ENCODE results near the gene RTKN. TPM values are rescaled to one million over a fixed set of nuclear protein-coding genes. Genes with fewer than 3 reads are reported as not detected.

The RTKN gene
- total and polyA plus RNA-seq, 10 of the 15 experiments (the other 5 are each of a cell fraction or from before 2014, with no cell fraction given): 0.50 to 12.3 (median 5.4) TPM

DNA sequence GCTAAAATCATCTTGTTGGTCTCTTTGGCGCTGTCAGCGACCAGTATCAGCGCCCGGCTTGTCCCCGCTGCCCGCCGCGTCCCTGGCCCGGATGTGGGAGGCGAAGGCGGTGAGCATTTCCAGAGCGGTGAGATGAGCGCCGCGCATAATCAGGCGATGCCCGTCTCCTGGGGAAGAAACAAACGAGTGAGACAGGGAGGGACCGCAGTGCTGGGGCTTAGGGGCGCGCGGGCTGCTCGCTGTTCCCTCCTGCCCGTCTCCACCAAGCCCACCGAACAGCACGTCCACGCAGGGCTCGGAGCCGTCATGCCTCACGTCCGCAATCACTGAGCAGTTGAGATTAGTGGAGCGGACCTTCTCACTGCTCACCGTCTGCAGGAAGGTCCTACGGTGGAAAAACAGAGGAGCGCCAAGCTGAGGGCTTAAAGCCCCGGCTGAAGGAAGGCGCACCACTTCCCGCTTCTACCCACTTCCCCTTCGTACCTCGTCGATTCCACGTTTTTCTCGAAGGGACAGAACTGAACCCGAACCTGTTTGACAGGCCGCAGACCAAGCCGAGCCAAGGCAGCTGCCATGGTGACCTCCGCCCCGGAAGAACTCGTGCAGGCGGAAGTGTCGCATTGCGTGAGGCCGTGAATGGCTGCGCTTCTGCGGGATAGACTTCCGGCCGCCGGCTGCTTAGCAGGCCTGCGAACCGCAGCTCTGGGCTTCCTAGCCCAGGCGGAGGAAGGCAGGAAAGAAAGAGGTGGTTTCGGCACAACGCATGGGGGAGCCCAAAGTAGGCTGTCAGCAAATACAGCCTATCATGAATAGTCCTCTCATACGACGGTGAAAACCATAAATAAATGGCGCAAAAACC is 30.6 kb upstream of the RTKN start, which contains the start of gene MRPL53:
TSS of gene MRPL53 (minus strand) at position 595 of the 859 bp plus-strand sequence. CDS start at position 575, 20 bp downstream.
- DNase-seq (ENCODE audit: low read depth, low spot score): peak; percentile 86
- TF ChIP-seq E2F8 (IDR thresholded peaks at IDR 0.05; ENCODE audit: low read depth, partially characterized antibody) (peak; percentile 86), TCF12 (IDR thresholded peaks at IDR 0.05; ENCODE audit: low read depth, low read length) (peak; percentile 88), BCL3 (IDR thresholded peaks at IDR 0.05; ENCODE audit: borderline replicate concordance, insufficient read depth, low read depth, low read length, poor library complexity, severe bottlenecking) (peak; percentile 98), POLR2A (IDR thresholded peaks at IDR 0.05; ENCODE audit: low read depth, low read length) (peak; percentile 98), SKIL (IDR thresholded peaks at IDR 0.05; ENCODE audit: low read depth, poor library complexity, severe bottlenecking) (peak; percentile 13), RELB (IDR thresholded peaks at IDR 0.05; ENCODE audit: low read depth) (peak; percentile 98), NR2F1 (conservative IDR thresholded peaks at IDR 0.05) (peak; percentile 73), MEF2A (IDR thresholded peaks at IDR 0.05; ENCODE audit: insufficient read depth, low read depth, low read length) (peak; percentile 61; the same call in 1 of the 2 replicates), SUPT20H (IDR thresholded peaks at IDR 0.05; ENCODE audit: borderline replicate concordance, control insufficient read depth, low read depth, low read length) (no peak), ZBED1 (IDR thresholded peaks at IDR 0.05; ENCODE audit: borderline replicate concordance) (peak; percentile 81; the same call in 1 of the 2 replicates), NFXL1 (IDR thresholded peaks at IDR 0.05; ENCODE audit: borderline replicate concordance) (no peak)

More for the DNA sequence above, 30.6 kb upstream of the RTKN start, which contains the start of gene MRPL53:
- SMC1A ChIA-PET (ENCODE audit: uncharacterized antibody, unreplicated experiment): interaction anchor here (0.6 to 2.4 kb wide), 10 partner anchors 10 to 473 kb away, joined by 3 to 11 read pairs (median 4); partner anchors contain the start of genes CCDC142 and TTC31
- ATAC-seq (peak; percentile 94), FAIRE-seq (peak; percentile 87)
- H3K79me2 ChIP-seq (ENCODE audit: control insufficient read depth, insufficient read depth, low read length): peaks cover 10% of the 10 kb centered on the region
- POLR2A ChIA-PET: interaction anchor here (0.6 to 2.7 kb wide), 12 partner anchors 9 to 1064 kb away, joined by 3 to 22 read pairs (median 4); partner anchors contain the start of genes CCDC142, INO80B, TTC31 and WBP1
- no peaks in the 10 kb centered on the region for H3K27me3 ChIP-seq (replicated peaks in 1 of 2; ENCODE audit: control insufficient read depth in 2 of 2, insufficient read depth in 2 of 2, low read length in 1 of 2)
- H3K9me3 ChIP-seq (replicated peaks; ENCODE audit: control insufficient read depth, insufficient read depth, low read length): no peaks in the 10 kb centered on the region
- peak within 1 kb of the TSS; percentile 99 for H3K4me2 ChIP-seq (ENCODE audit: control insufficient read depth, insufficient read depth)
- H2AFZ ChIP-seq (ENCODE audit: control insufficient read depth, low read depth, low read length): peak within 1 kb of the TSS; percentile 91
- H4K20me1 ChIP-seq (ENCODE audit: control insufficient read depth, insufficient read depth): no peaks in the 10 kb centered on the region
- peak within 1 kb of the TSS; percentile 93 for H3K27ac ChIP-seq (ENCODE audit: control insufficient read depth, insufficient read depth)
- H3K9ac ChIP-seq (ENCODE audit: control insufficient read depth, insufficient read depth, low read length): peak within 1 kb of the TSS; percentile 85
- peaks cover 0 to 3% of the 10 kb centered on the region in 2 experiments; a peak in 2 of 4 replicates for H3K36me3 ChIP-seq (ENCODE audit: control insufficient read depth in 2 of 2, insufficient read depth in 2 of 2, low read length in 1 of 2)
- peak within 1 kb of the TSS; percentile 89 for H3K4me3 ChIP-seq
- 1% methylated on average over 66 of the region's 66 CpGs for WGBS (ENCODE audit: insufficient coverage, insufficient replicate concordance, low lambda C conversion rate, missing lambda C conversion rate)
- RAD21 ChIA-PET (ENCODE audit: unreplicated experiment): interaction anchor here (0.7 to 2.1 kb wide), 5 partner anchors 10 to 32 kb away, joined by 3 to 20 read pairs (median 4); partner anchors contain the start of genes CCDC142, TTC31 and WBP1
- CTCF ChIA-PET: interaction anchor here (0.6 to 2.7 kb wide), 10 partner anchors 10 to 223 kb away, joined by 3 to 20 read pairs (median 6); partner anchors contain the start of genes CCDC142 and TTC31
- TSS peak; percentile 97 for BruUV-seq (replicated peaks)
- H3K4me1 ChIP-seq (ENCODE audit: control insufficient read depth, insufficient read depth, low read length): 0 out of 2 replicates have a peak, but pooled peaks cover 6% of the 10 kb centered on the region
- intact Hi-C loops (cut with micrococcal nuclease; ENCODE audit: unreplicated experiment) (no loop called here), in situ Hi-C loops (cut with MboI) (no loop called here)
